Measurements from ENCODE around the gene DNM3.

DNA sequence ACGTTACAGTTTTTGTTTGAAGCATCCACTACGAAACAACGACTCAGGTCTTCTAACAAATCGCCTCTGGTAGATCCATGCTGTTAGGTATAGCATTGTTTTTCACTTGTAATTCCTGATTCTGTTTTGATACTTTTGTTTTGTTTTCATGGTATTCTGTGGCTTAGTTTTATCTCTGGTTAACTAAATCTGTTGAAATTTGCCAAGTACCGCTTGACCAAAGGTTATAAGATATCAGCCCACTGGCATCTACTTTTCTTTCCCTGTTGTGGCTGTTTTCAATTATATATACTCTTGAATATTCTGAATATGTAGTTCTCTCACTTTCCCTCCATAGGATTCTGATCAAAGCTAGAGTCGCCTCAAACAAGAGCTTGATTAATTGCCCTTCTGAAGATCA is 304.4 kb downstream of the DNM3 start:
- TF ChIP-seq, protein P1, sequence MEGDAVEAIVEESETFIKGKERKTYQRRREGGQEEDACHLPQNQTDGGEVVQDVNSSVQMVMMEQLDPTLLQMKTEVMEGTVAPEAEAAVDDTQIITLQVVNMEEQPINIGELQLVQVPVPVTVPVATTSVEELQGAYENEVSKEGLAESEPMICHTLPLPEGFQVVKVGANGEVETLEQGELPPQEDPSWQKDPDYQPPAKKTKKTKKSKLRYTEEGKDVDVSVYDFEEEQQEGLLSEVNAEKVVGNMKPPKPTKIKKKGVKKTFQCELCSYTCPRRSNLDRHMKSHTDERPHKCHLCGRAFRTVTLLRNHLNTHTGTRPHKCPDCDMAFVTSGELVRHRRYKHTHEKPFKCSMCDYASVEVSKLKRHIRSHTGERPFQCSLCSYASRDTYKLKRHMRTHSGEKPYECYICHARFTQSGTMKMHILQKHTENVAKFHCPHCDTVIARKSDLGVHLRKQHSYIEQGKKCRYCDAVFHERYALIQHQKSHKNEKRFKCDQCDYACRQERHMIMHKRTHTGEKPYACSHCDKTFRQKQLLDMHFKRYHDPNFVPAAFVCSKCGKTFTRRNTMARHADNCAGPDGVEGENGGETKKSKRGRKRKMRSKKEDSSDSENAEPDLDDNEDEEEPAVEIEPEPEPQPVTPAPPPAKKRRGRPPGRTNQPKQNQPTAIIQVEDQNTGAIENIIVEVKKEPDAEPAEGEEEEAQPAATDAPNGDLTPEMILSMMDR (IDR thresholded peaks at IDR 0.05; ENCODE audit: low read depth, low read length, poor library complexity, severe bottlenecking): no peak
- no peak for TF ChIP-seq EZH2phosphoT487 (IDR thresholded peaks at IDR 0.05; ENCODE audit: borderline replicate concordance, low read length)

All from DOHH2 (cell line).